OCI-LY3 (cell line): ENCODE results near the gene SLC25A21.

ENCODE experiments used
- H2AFZ ChIP-seq: fragments of 200-600, 300-600 bp; shearing (Covaris generic); 2 replicates; pipeline ENCODE4 v1.6.0; 2014; ENCODE audit warnings: antibody characterized with exemption, low read depth, low read length
- H3K27ac ChIP-seq: fragments of 200-600, 300-600 bp; sonication (generic); 2 replicates; pipeline ENCODE4 v1.5.1; 2014; ENCODE audit warnings: mild to moderate bottlenecking, low read length, moderate library complexity, mixed read lengths
- H3K27me3 ChIP-seq: fragments of 200-600, 300-600 bp; sonication (generic); 2 replicates; pipeline ENCODE4 v1.6.1; 2014; ENCODE audit warnings: low read depth, low read length, mixed read lengths
- H3K36me3 ChIP-seq: fragments of 200-600, 300-600 bp; sonication (generic); replicated peaks from 2 replicates; pipeline ENCODE3; 2014; ENCODE audit warnings: low read depth, low read length, mixed read lengths
- H3K4me1 ChIP-seq: fragments of 300-600, 200-600 bp; sonication (generic); 2 replicates; pipeline ENCODE4 v1.6.1; 2014; ENCODE audit warnings: low read length, mixed read lengths
- H3K4me2 ChIP-seq: fragments of 200-600, 300-600 bp; sonication (generic); 2 replicates; pipeline ENCODE4 v1.6.1; 2014; ENCODE audit warnings: low read length, mixed read lengths
- H3K4me3 ChIP-seq: fragments of 300-600, 200-600 bp; sonication (generic); 2 replicates; pipeline ENCODE4 v1.5.1; 2014; ENCODE audit warnings: antibody characterized with exemption, mild to moderate bottlenecking, low read length, moderate library complexity
- H3K79me2 ChIP-seq: fragments of 300-600, 200-600 bp; shearing (Covaris generic); 2 replicates; pipeline ENCODE4 v1.6.1; 2014; ENCODE audit warnings: mild to moderate bottlenecking, low read length, mixed read lengths
- H3K9ac ChIP-seq: fragments of 300-600, 200-600 bp; shearing (Covaris generic); 2 replicates; pipeline ENCODE4 v1.6.0; 2014; ENCODE audit warnings: mild to moderate bottlenecking, low read length, moderate library complexity
- H3K9me3 ChIP-seq: fragments of 200-600, 300-600 bp; shearing (Covaris generic); 2 replicates; pipeline ENCODE4 v1.6.1; 2014; ENCODE audit warnings: low read length, mixed read lengths; ENCODE audit not compliant: insufficient read depth
- H4K20me1 ChIP-seq: fragments of 200-600, 300-600 bp; sonication (generic); 2 replicates; pipeline ENCODE4 v1.6.1; 2016; ENCODE audit warnings: low read length, mixed read lengths; ENCODE audit not compliant: insufficient read depth
- EZH2phosphoT487 ChIP-seq: fragments of 200-600 bp; shearing (Covaris generic); IDR thresholded peaks from 2 replicates; pipeline ENCODE4 v1.6.1; 2018; ENCODE audit warnings: antibody characterized with exemption, mixed run types, low read depth
- TF ChIP-seq, protein P1 (sequence below): fragments of 200-600, 300-600 bp; sonication (generic); IDR thresholded peaks from 2 replicates; pipeline ENCODE4 v1.5.1; 2014; ENCODE audit warnings: antibody characterized with exemption, low read length, low read depth

SLC25A21 gene

DNA sequence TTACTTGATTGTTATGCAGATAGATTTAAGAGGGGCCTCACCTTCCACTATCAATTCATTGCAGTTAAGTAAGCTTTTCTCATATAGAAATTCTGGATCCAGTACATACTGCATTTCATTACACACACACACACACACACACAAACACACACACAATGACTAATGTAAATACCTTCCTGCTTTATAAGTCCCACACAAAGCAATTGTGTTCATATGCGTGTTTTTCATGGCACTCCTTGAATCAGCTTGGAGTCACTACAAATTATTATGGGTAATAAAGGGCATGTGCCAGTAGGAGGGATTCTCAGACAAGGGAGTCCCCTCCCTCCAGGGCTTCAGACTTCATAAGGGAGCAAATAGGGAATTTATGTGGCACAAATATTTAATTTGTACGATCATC is 29.9 kb upstream of the SLC25A21 start:
- Histone ChIP-seq H3K4me2 (no peak overlapping the region), H3K27ac (no peak overlapping the region), H3K9ac (no peak overlapping the region), H2AFZ (no peak overlapping the region), H3K4me3 (no peak overlapping the region), H3K36me3 (no peaks in the 10 kb centered on the region), H3K79me2 (no peaks in the 10 kb centered on the region), H4K20me1 (no peaks in the 10 kb centered on the region), H3K27me3 (no peaks in the 10 kb centered on the region), H3K9me3 (no peaks in the 10 kb centered on the region), H3K4me1 (no peaks in the 10 kb centered on the region)
- TF ChIP-seq EZH2phosphoT487: no peak
- TF ChIP-seq, protein P1, sequence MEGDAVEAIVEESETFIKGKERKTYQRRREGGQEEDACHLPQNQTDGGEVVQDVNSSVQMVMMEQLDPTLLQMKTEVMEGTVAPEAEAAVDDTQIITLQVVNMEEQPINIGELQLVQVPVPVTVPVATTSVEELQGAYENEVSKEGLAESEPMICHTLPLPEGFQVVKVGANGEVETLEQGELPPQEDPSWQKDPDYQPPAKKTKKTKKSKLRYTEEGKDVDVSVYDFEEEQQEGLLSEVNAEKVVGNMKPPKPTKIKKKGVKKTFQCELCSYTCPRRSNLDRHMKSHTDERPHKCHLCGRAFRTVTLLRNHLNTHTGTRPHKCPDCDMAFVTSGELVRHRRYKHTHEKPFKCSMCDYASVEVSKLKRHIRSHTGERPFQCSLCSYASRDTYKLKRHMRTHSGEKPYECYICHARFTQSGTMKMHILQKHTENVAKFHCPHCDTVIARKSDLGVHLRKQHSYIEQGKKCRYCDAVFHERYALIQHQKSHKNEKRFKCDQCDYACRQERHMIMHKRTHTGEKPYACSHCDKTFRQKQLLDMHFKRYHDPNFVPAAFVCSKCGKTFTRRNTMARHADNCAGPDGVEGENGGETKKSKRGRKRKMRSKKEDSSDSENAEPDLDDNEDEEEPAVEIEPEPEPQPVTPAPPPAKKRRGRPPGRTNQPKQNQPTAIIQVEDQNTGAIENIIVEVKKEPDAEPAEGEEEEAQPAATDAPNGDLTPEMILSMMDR: no peak

- H3K9ac ChIP-seq: no peak overlapping the region
- no peaks in the 10 kb centered on the region for H3K9me3 ChIP-seq
- no peak overlapping the region for H3K4me3 ChIP-seq
- H3K27ac ChIP-seq: no peak overlapping the region
- H2AFZ ChIP-seq: no peak overlapping the region
- no peaks in the 10 kb centered on the region for H3K79me2 ChIP-seq
- no peaks in the 10 kb centered on the region for H3K36me3 ChIP-seq
- H3K27me3 ChIP-seq: no peaks in the 10 kb centered on the region
- TF ChIP-seq, protein P1: no peak
- no peak for TF ChIP-seq EZH2phosphoT487
- H3K4me1 ChIP-seq: no peaks in the 10 kb centered on the region
- no peaks in the 10 kb centered on the region for H4K20me1 ChIP-seq
- H3K4me2 ChIP-seq: no peak overlapping the region
Observed at GRCh38 chr14:37201724-37202123, 29.3 kb upstream of the SLC25A21 start.

DNA sequence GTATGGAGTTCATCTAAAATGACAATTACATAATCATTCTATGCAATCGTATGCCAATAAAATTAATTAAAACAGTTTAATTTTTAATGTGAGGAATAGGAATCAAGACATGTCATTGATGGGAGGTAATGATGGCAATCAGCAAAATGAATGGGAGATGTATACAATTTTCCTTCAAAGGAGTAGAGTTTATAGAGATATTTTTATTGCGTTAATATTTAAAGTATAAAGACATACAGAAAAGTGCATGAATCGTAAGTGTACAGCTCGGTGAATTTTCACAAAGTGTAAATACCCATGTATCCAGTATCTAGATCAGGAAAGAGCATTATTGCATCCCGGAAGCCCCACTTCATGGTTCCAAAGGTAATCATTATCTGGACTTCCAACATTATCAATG is 26.5 kb upstream of the SLC25A21 start:
- H3K4me2 ChIP-seq: no peak overlapping the region
- H3K9me3 ChIP-seq: no peaks in the 10 kb centered on the region
- H3K4me1 ChIP-seq: no peaks in the 10 kb centered on the region
- no peaks in the 10 kb centered on the region for H3K36me3 ChIP-seq
- no peak overlapping the region for H3K9ac ChIP-seq
- H2AFZ ChIP-seq: no peak overlapping the region
- H3K27me3 ChIP-seq: no peaks in the 10 kb centered on the region
- TF ChIP-seq, protein P1: no peak
- TF ChIP-seq EZH2phosphoT487: no peak
- H3K27ac ChIP-seq: no peak overlapping the region
- H3K79me2 ChIP-seq: no peaks in the 10 kb centered on the region
- no peak overlapping the region for H3K4me3 ChIP-seq
- H4K20me1 ChIP-seq: no peaks in the 10 kb centered on the region

DNA sequence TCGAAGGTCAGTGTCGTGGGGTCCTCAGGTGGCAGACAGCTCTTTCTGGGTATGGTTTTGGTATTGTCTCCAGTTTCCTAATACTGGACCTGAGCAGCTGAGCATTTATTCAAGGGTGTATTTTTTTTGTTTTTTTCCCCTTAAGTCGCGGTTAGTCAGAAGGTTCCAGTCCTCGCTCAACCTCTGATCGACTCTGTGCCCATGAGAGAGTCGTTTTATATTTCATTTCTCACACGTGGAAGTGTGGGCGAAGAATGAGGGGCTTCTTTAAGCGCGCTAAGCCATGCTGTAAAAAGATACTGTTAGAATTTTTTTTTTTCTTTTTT is 25.8 kb upstream of the SLC25A21 start:
- no peak overlapping the region for H3K4me2 ChIP-seq
- no peak overlapping the region for H3K27ac ChIP-seq
- no peak for TF ChIP-seq EZH2phosphoT487
- TF ChIP-seq, protein P1: no peak
- no peaks in the 10 kb centered on the region for H3K27me3 ChIP-seq
- no peak overlapping the region for H2AFZ ChIP-seq
- no peak overlapping the region for H3K9ac ChIP-seq
- no peaks in the 10 kb centered on the region for H4K20me1 ChIP-seq
- no peaks in the 10 kb centered on the region for H3K4me1 ChIP-seq
- H3K36me3 ChIP-seq: no peaks in the 10 kb centered on the region
- H3K9me3 ChIP-seq: no peaks in the 10 kb centered on the region
- no peaks in the 10 kb centered on the region for H3K79me2 ChIP-seq
- H3K4me3 ChIP-seq: no peak overlapping the region
